SH-SY5Y (cell line): ENCODE data around the gene DDTL.

ENCODE experiments used
- GATA2 ChIP-seq: IDR thresholded peaks from 2 replicates; pipeline ENCODE4 v1.6.1; 2011; ENCODE audit warnings: mild to moderate bottlenecking, low read depth, low read length
- GATA3 ChIP-seq: IDR thresholded peaks from 2 replicates; pipeline ENCODE4 v1.6.1; 2011; ENCODE audit warnings: low read depth, mild to moderate bottlenecking, low read length, moderate library complexity

DNA sequence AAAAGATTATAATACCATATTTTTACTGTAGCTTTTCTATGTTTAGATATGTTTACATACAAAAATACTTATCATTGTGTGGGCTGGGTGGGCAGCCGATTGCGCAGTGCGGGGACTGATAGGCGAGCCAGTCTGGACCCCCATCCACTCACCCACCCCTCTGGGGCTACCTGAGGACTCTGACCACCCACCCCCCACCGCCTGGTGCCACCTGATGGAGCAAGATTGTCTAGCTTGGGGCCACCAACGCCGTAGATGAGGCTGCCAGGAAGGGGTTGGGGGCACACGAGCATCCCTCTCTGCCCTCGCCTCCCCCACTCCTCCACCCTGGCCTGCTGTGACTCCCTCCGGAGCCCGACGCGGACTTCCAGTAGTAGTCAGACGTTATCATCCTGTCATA is 40.1 kb upstream of the DDTL start:
- TF ChIP-seq GATA3 (no peak), GATA2 (no peak)
